Upper lobe of left lung (tissue), 4 donors: ENCODE data around the gene HNF1A.

ENCODE experiments used
- POLR2A ChIP-seq, 4 donors: fragments of 450-650 bp; IDR thresholded peaks; one replicate each; pipeline ENCODE4 v1.5.1; 2016 to 2017; ENCODE audit warnings: antibody characterized with exemption in 4 of 4, mild to moderate bottlenecking in 2 of 4
- TF ChIP-seq, protein P1 (sequence below), 6 experiments: fragments of 450-650 bp in 4 of 6; fragments of 200-600 bp in 2 of 6; sonication (generic) in 2 of 6; IDR thresholded peaks; one replicate each; pipeline ENCODE4 v1.5.1; 2016 to 2019; ENCODE audit warnings: antibody characterized with exemption in 6 of 6

DNA sequence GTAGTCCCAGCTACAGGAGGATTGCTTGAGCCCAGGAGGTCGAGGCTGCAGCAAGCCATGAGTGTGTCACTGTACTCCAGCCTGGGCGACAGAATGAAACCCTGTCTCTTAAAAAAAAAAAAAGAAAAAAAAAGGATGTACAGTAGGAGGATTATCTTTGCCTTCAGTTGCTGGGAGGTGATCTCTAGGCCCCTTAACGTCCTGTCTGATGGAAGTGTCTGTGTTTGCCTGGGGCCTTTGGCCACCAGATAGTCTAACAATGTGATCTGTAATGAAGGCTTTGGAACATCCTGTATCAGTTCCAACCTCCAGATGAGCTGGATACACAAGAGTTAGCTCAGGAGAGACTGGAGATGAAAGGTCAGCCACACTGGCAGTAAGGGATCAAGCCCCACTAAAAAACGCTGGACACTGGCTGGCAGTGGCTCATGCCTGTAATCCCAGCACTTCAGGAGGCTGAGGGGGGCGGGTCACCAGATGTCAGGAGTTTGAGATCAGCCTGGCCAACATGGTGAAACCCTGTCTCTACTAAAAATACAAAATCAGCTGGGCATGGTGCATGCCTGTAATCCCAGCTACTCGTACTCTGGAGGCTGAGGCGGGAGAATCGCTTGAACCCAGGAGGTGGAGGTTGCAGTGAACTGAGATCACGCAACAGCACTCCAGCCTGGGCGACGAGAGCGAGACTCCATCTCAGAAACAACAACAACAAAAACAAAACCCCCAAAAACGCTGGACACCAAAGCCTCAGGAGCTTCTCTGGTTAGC is 19.0 kb upstream of the HNF1A start:
- TF ChIP-seq, protein P1, sequence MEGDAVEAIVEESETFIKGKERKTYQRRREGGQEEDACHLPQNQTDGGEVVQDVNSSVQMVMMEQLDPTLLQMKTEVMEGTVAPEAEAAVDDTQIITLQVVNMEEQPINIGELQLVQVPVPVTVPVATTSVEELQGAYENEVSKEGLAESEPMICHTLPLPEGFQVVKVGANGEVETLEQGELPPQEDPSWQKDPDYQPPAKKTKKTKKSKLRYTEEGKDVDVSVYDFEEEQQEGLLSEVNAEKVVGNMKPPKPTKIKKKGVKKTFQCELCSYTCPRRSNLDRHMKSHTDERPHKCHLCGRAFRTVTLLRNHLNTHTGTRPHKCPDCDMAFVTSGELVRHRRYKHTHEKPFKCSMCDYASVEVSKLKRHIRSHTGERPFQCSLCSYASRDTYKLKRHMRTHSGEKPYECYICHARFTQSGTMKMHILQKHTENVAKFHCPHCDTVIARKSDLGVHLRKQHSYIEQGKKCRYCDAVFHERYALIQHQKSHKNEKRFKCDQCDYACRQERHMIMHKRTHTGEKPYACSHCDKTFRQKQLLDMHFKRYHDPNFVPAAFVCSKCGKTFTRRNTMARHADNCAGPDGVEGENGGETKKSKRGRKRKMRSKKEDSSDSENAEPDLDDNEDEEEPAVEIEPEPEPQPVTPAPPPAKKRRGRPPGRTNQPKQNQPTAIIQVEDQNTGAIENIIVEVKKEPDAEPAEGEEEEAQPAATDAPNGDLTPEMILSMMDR (IDR thresholded peaks at IDR 0.05), result no peak
- TF ChIP-seq POLR2A (IDR thresholded peaks at IDR 0.05), result no peak
